Measurements from ENCODE around the gene SAP30BP.

The SAP30BP gene

DNA sequence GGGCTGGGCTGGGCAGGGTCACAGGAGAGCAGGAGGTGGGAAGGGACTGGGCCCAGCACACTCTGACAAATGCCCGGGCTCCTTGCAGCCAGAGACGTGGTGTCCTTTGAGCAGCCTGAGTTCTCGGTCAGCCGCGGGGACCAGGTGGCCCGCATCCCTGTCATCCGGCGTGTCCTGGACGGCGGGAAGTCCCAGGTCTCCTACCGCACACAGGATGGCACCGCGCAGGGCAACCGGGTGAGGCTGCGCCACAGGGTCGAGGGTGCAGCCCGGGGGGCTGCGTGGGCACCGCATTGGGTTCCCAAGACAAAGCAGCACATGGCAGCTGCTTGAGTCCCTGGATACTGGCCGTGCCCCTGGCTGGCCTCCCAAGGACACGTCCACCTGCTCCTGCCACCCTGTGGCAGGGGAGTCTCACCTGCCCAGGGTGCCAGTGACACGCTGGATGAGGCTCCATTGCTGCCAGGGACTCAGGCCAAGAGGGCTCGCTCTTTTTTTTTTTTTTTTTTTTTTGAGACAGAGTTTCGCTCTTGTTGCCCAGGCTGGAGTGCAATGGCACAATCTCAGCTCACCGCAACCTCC, 76.6 kb downstream of the SAP30BP start:
- DNase-seq: no peak

DNA sequence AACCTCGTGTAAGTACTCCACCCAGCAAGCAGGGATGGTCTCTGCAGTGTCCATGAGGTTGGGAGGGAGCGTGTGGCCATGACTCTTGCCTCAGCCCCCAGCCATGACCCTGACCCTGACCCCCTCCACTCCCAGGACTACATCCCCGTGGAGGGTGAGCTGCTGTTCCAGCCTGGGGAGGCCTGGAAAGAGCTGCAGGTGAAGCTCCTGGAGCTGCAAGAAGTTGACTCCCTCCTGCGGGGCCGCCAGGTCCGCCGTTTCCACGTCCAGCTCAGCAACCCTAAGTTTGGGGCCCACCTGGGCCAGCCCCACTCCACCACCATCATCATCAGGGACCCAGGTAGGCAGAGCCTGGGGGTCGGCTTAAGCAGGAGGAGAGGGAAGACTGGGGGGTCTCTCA, 81.6 kb downstream of the SAP30BP start:
- DNase-seq: no peak

DNA sequence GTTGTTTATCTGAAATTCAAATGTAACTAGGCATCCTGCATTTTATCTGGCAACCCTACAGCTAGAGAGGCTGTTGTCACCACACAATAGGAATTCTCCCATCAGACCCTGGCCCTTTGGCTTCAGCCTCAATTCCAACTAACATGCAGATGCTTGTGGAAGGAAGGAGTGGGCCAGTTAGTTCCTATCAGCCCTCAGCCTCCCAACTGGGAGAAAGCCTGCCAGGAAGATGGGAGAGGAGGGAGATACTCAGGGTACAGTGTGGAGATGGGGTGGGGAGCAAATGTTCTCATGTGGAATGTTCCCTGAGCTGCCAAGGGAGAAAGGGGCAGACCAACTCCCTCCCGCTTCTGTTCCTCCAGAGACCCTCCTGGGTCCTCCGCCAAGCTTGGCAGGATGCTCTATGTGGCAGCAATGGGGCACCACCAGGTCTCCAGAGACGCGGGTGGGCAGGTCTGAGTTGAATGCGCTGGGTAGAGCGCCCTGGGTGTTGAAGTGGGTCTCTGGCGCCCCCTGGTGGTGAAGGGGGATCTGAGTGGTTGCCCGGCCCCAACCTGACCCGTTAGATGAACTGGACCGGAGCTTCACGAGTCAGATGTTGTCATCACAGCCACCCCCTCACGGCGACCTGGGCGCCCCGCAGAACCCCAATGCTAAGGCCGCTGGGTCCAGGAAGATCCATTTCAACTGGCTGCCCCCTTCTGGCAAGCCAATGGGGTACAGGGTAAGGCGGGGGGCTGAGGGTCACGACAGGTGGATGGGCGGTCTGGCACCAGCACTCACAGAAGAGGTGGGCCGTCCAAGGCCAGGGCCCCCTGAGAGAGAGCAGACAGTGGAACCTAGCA, 82.6 kb downstream of the SAP30BP start:
- DNase-seq: peak; percentile 76

DNA sequence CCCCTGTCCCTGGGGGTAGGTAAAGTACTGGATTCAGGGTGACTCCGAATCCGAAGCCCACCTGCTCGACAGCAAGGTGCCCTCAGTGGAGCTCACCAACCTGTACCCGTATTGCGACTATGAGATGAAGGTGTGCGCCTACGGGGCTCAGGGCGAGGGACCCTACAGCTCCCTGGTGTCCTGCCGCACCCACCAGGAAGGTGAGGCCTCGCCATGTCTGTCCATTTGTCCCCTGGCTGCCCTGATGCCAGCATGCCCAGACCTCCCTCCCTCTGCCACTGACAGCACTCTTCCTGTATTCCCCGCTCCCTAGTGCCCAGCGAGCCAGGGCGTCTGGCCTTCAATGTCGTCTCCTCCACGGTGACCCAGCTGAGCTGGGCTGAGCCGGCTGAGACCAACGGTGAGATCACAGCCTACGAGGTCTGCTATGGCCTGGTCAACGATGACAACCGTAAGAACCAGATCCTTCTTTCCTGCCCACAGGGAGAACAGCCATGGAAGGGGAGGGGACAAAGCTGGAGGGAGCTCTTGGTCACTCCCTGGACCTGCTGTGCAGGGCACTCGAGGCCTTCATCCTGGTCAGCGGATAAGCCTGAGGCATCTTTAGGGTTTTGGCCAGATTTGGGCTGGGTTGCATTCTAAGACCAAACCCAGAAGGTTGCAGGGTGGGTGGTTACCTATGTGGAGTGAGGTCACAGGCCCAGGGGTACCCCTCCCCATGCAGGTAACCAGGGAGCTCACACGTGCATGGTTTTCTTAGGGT, 83.7 kb downstream of the SAP30BP start:
- DNase-seq: no peak

DNA sequence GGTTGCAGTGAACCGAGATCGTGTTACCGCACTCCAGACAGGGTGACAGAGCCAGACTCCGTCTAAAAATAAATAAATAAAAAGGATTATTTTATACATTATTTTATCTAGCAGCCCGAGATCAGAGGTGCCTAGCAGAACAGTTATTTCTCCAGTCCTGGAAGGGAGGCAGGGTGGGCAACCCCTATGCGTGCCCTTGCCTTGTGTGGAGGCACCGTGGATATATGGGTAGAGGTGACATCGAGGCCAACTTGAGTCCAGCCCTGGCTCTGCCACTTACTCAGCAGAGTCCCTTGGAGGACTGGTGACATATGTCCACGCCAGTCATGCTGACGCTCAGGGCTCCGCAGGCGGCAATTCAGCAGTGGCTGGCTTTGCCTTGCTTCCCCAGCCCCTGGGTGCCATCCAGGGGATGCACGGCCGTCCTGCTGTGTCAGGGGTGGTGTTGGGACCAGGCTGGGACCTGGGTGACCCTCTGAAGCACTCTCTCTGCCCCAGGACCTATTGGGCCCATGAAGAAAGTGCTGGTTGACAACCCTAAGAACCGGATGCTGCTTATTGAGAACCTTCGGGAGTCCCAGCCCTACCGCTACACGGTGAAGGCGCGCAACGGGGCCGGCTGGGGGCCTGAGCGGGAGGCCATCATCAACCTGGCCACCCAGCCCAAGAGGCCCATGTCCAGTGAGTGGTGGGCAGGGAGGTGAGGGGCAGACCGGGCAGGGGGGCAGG, 84.7 kb downstream of the SAP30BP start:
- DNase-seq: no peak

DNA sequence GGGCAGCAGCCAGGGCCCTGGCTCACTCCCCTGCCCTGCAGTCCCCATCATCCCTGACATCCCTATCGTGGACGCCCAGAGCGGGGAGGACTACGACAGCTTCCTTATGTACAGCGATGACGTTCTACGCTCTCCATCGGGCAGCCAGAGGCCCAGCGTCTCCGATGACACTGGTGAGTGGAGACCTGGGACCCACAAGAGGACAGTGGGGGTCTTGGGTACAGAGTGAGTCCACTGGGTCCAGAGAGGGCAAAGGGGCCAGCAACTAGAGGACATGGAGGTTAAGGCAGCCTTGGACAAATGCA, 85.2 kb downstream of the SAP30BP start:
- no peak for DNase-seq

DNA sequence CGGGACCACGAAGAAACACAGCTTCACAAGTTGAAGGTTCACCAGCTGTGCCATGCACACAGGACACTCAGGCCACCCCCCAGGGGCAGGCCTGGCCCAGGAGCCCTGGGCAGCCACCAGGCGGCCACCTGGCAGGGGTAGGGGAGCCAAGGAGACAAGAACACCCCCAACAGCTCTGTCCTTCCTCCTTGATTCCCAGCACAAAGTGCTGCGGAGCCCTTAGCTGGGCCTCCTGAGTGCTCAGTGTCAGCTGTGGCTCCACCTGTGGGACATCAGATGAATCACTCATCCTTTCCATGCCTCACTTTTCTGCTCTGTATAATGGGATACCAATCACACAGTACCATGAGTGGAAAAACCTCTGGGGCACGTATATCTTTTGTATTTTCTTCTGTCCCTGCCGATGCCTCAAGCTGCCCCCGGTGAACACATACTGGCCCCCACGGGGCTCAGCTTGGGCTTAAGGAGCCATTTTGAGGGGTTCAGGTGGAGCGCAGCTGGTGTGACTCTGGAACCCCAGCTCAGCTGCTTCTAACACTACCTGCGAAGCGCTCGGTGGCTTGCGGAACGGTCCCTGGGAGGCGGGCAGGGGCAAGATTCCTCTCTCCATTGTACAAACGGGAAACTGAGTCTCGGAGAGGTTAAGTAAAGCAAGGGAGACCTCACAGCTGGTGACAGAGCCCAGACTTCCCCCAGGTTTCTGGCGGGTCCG, 85.8 kb downstream of the SAP30BP start:
- DNase-seq: no peak

DNA sequence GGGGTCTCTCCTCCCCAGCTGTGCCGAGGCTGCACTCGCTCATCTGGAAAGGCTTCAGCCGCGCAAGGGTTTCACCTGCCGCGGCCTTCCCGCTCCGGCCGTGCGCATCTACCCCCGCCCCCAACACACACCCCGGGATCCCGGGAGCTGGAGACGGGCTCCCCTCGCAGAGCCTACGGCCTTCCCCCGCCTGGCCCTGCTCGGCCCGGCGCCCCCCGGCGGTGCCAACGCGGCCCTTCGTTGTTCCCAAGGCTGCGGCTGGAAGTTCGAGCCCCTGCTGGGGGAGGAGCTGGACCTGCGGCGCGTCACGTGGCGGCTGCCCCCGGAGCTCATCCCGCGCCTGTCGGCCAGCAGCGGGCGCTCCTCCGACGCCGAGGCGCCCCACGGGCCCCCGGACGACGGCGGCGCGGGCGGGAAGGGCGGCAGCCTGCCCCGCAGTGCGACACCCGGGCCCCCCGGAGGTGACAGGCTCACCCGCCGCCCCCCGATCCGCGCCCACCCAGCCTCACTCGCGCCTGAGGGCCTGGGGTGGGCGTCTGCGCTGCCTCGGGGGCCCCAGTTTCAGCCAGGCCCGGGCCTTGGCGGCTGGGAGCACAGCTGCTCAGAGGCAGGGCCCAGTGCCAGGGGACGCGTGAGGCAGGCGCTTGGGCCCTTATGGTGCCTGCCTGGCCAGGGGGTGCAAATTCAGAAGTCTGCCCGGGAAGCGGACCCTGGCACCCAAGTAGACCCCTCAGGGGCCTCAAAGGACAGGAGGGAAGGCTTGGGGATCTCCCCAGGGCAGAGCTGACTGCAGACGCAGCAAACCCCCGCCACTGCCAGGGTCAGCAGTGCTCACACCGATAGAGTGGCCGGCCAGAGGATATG, 86.6 kb downstream of the SAP30BP start:
- peak; percentile 81 for DNase-seq

DNA sequence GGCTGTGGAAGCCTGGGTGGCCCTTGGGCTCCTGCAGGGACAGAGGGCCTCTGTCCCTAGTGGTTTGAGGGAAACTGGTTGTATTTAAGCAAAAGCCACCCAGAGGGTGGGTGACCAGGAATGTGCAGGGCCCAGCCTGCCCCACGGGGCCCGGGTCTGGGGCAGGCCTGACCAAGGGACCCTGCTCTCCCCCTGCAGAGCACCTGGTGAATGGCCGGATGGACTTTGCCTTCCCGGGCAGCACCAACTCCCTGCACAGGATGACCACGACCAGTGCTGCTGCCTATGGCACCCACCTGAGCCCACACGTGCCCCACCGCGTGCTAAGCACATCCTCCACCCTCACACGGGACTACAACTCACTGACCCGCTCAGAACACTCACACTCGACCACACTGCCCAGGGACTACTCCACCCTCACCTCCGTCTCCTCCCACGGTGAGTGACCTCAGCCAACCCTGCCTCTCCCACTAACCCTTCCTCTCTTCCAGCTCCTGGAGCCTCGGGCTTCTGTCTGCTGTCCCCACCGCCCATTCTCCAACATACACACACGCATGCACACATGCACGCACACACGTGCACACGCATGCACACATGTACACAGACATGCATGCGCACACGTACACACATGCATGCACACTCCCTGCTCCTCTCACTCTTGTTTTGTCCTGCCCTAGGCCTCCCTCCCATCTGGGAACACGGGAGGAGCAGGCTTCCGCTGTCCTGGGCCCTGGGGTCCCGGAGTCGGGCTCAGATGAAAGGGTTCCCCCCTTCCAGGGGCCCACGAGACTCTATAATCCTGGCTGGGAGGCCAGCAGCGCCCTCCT, 87.5 kb downstream of the SAP30BP start:
- DNase-seq: no peak

DNA sequence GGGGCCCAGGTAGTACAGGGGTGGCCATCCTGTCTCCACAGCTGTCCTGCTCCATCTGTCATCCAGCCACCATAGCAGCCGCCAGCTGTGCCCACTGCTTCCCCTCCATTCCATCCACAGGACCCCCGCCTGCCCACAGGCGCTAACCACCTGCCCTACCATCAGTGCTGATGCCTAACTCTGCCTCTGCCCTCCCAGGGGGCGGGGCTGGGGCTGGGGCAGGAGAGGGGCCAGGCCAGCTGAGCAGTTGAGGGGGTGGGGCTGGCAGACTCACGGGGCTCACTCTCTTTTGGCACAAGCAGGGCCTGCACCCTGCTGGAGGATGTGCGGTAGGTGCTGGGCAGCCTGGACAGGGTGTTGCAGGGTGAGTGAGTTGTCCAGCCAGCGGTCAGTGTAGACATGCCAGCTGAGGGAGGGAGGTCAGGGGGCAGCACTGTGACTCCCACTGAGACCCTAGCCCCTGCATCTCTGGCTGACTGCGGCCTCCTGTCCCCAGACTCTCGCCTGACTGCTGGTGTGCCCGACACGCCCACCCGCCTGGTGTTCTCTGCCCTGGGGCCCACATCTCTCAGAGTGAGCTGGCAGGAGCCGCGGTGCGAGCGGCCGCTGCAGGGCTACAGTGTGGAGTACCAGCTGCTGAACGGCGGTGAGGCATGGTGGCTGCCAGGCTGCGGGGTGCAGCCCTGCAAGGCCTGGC, 88.2 kb downstream of the SAP30BP start:
- peak; percentile 49 for DNase-seq

DNA sequence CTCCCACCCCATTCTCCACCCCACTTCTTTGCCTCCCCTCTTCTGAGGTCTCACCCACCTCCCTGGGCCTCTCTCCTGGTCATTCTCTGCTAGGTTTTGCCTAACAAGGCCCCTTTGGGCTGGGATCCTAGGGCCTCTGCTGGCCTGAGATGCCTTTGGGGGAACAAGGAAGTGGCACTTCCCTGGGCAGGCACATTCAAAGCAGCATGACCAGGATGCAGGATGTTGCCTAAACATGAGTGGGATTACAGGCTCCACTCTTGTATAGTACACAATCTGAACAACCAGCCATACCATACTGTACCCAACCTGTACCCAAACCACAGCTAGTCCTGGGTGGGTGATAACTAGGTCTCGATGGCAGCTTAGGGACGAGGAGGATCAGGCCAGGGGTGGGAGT, 88.9 kb downstream of the SAP30BP start:
- no peak for DNase-seq

DNA sequence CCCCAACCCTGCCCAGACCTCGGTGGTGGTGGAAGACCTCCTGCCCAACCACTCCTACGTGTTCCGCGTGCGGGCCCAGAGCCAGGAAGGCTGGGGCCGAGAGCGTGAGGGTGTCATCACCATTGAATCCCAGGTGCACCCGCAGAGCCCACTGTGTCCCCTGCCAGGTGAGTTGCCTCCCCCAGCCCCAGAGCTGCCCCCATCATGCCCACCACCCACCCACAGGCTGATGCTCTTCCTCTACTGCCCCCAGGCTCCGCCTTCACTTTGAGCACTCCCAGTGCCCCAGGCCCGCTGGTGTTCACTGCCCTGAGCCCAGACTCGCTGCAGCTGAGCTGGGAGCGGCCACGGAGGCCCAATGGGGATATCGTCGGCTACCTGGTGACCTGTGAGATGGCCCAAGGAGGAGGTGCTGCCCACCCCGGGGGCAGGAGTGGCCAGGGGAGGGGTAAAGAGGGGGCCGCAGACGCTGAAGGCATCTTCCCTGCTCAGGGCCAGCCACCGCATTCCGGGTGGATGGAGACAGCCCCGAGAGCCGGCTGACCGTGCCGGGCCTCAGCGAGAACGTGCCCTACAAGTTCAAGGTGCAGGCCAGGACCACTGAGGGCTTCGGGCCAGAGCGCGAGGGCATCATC, 89.4 kb downstream of the SAP30BP start:
- no peak for DNase-seq

DNA sequence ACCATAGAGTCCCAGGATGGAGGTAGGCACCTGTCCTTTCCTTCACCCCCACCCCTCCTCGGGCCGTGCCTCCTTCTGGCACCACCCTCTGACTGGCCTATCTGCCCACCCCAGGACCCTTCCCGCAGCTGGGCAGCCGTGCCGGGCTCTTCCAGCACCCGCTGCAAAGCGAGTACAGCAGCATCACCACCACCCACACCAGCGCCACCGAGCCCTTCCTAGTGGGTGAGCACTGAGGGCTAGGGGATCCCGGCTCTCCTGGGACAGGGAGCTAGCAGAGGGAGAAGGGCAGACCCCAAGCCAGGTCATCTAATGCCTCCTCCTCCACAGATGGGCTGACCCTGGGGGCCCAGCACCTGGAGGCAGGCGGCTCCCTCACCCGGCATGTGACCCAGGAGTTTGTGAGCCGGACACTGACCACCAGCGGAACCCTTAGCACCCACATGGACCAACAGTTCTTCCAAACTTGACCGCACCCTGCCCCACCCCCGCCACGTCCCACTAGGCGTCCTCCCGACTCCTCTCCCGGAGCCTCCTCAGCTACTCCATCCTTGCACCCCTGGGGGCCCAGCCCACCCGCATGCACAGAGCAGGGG, 90.0 kb downstream of the SAP30BP start:
- no peak for DNase-seq

All from EL (cell line).